Measurements from ENCODE around the gene TCEA2. TPM values are rescaled to one million over a fixed set of nuclear protein-coding genes. Genes with fewer than 3 reads are reported as not detected.
A peak's percentile ranks its signal among the peaks of the same experiment; 100 is the strongest.

Gene TCEA2
- total and polyA plus RNA-seq, 2 of the 13 experiments (the other 11 are each of a cell fraction or from before 2014, with no cell fraction given), result 28.1 to 33.7 TPM

- TF ChIP-seq ARID4A (CRISPR knock-in tag; IDR thresholded peaks at IDR 0.05; ENCODE audit: borderline replicate concordance), result 0 out of 2 replicates have a peak, but pooled peaks have one; percentile 16
- TF ChIP-seq ZNF572 (CRISPR knock-in tag; IDR thresholded peaks at IDR 0.05), result 0 out of 2 replicates have a peak, but pooled peaks have one; percentile 2
- no peak for TF ChIP-seq ZBTB25 (CRISPR knock-in tag; IDR thresholded peaks at IDR 0.05)
- TF ChIP-seq ZNF552 (CRISPR knock-in tag; IDR thresholded peaks at IDR 0.05; ENCODE audit: borderline replicate concordance), result peak; percentile 63; the same call in 1 of the 2 replicates
- peak; percentile 15; the same call in 1 of the 2 replicates for TF ChIP-seq BCL3 (CRISPR knock-in tag; IDR thresholded peaks at IDR 0.05)
- peak; percentile 19 for TF ChIP-seq ZNF407 (CRISPR knock-in tag; IDR thresholded peaks at IDR 0.05; ENCODE audit: not compliant biosample characterization)
- no peak for TF ChIP-seq NONO (IDR thresholded peaks at IDR 0.05)
- no peak for TF ChIP-seq NONO (CRISPR knock-in tag; conservative IDR thresholded peaks at IDR 0.05)
- 0 out of 2 replicates have a peak, but pooled peaks have one; percentile 22 for TF ChIP-seq E2F2 (CRISPR knock-in tag; IDR thresholded peaks at IDR 0.05; ENCODE audit: borderline replicate concordance)
- peak; percentile 15 for TF ChIP-seq ZNF891 (CRISPR knock-in tag; IDR thresholded peaks at IDR 0.05)
Observed at GRCh38 chr20:64069209-64069613, 6.2 kb downstream of the TCEA2 start (continued).
